Activated naive CD8-positive, alpha-beta T cell treated with anti-CD3 and anti-CD28 coated beads, Interleukin-2, amount 50 U/mL, for 24 hours (primary cell): ENCODE measurements around the gene TLE3.
A peak's percentile ranks its signal among the peaks of the same experiment; 100 is the strongest.

Source experiments
- ATAC-seq: fragments of 150-1000 bp; cut with Tn5 transposase; one replicate; pipeline ENCODE4 v1.10.0; 2021
- DNase-seq: peaks from one replicate; pipeline ENCODE4 v3.0.0; 2021
- H3K27ac Mint-ChIP-seq: one replicate; pipeline ENCODE4 v1.8.0; 2021; ENCODE audit warnings: mild to moderate bottlenecking, mixed read lengths
- H3K27me3 Mint-ChIP-seq: one replicate; pipeline ENCODE4 v1.8.0; 2021; ENCODE audit warnings: mixed read lengths
- H3K36me3 Mint-ChIP-seq: one replicate; pipeline ENCODE4 v1.8.0; 2021; ENCODE audit warnings: low read depth, mixed read lengths
- H3K4me1 Mint-ChIP-seq: one replicate; pipeline ENCODE4 v1.8.0; 2021; ENCODE audit warnings: mixed read lengths
- H3K4me3 Mint-ChIP-seq: one replicate; pipeline ENCODE4 v1.8.0; 2021; ENCODE audit warnings: mild to moderate bottlenecking, moderate library complexity, mixed read lengths
- H3K9me3 Mint-ChIP-seq: one replicate; pipeline ENCODE4 v1.8.0; 2021; ENCODE audit warnings: mixed read lengths

TLE3 gene

DNA sequence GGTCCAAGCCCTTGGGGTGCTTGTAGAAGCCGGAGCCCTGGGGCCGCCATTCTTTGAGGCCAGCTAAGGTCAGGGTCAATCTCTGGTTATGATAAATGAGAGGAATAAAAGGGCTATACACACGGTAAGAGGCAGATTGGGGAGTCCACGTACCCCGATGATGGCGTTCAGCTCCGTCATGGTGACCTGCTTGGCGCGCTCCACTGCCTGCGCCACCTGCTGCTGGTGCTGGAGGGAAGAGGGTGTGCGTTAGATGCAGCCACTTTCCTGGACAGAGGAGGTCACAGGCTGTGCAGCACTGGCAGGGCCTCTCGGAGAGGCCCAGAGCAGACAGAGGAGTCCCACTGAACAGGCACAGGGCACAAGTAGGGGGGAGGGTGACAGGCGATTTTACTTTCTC lies 23.3 kb downstream of the TLE3 start:
- H3K4me3 Mint-ChIP-seq: no peak overlapping the region
- peaks cover 18% of the 10 kb centered on the region for H3K4me1 Mint-ChIP-seq
- no peaks in the 10 kb centered on the region for H3K27me3 Mint-ChIP-seq
- H3K9me3 Mint-ChIP-seq: no peaks in the 10 kb centered on the region
- ATAC-seq (no peak), DNase-seq (no peak)
- H3K36me3 Mint-ChIP-seq: peaks cover 65% of the 10 kb centered on the region
- no peak overlapping the region for H3K27ac Mint-ChIP-seq

DNA sequence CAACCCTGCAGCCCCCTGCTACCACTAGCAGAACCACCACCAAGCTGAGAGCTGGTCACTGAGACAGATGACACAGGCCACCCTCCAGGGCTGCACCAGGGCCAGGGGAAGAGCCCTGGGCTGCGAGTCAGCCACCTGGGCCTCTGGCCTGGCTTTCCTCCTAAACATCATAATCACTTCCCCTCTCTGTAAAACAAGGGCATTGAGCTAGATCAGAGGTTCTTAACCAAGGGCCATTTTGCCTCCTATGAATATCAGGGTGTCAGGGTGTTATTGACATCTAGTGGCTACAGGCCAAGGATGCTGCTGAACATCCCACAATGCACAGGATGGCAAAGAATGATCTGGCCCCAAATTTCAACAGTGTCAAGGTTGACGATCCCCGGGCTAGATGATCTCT lies 25.2 kb downstream of the TLE3 start:
- Mint-ChIP-seq H3K27ac (no peak overlapping the region), H3K9me3 (no peaks in the 10 kb centered on the region), H3K36me3 (peaks cover 64% of the 10 kb centered on the region), H3K4me1 (peaks cover 14% of the 10 kb centered on the region), H3K27me3 (no peaks in the 10 kb centered on the region), H3K4me3 (no peak overlapping the region)
- DNase-seq (no peak), ATAC-seq (no peak)

- H3K4me3 Mint-ChIP-seq: no peak overlapping the region
- peaks cover 14% of the 10 kb centered on the region for H3K4me1 Mint-ChIP-seq
- DNase-seq (no peak), ATAC-seq (no peak)
- H3K9me3 Mint-ChIP-seq: no peaks in the 10 kb centered on the region
- H3K36me3 Mint-ChIP-seq: peaks cover 64% of the 10 kb centered on the region
- no peak overlapping the region for H3K27ac Mint-ChIP-seq
- no peaks in the 10 kb centered on the region for H3K27me3 Mint-ChIP-seq
These were observed 25.9 kb downstream of the TLE3 start for GRCh38 chr15:70071799-70072198.

- no peak for DNase-seq
- Mint-ChIP-seq H3K4me1 (peaks cover 14% of the 10 kb centered on the region), H3K9me3 (no peaks in the 10 kb centered on the region), H3K27ac (peak overlapping the region; percentile 4), H3K36me3 (peaks cover 53% of the 10 kb centered on the region), H3K4me3 (no peak overlapping the region), H3K27me3 (no peaks in the 10 kb centered on the region)
- ATAC-seq: no peak
These were observed 28.0 kb downstream of the TLE3 start for GRCh38 chr15:70069716-70070115.

GRCh38 chr15:70068783-70069565 lies 28.7 kb downstream of the TLE3 start:
- ATAC-seq (no peak), DNase-seq (no peak)
- no peak overlapping the region for H3K27ac Mint-ChIP-seq
- H3K4me3 Mint-ChIP-seq: no peak overlapping the region
- H3K27me3 Mint-ChIP-seq: no peaks in the 10 kb centered on the region
- H3K9me3 Mint-ChIP-seq: no peaks in the 10 kb centered on the region
- H3K36me3 Mint-ChIP-seq: peaks cover 50% of the 10 kb centered on the region
- H3K4me1 Mint-ChIP-seq: peaks cover 14% of the 10 kb centered on the region

DNA sequence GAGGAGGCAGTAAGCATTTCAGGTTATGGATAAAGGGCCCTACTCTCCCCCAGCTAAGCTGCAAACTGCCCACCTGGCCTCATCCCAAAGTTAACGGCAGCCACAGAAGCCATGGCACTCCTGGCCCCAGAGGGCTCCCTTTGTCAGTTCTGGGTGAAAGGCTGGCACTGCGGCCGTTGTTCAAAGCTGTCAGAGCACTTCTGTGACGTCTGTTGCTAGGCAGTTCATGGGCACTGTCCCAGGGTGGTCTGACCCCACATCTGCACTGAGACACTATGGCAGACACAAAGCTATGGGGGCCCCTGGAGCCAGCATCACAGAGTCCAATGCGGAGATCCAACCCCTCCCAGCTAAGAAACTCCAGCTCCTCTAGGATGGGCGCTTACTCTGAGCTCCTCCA lies 30.0 kb downstream of the TLE3 start:
- H3K27ac Mint-ChIP-seq: no peak overlapping the region

DNA sequence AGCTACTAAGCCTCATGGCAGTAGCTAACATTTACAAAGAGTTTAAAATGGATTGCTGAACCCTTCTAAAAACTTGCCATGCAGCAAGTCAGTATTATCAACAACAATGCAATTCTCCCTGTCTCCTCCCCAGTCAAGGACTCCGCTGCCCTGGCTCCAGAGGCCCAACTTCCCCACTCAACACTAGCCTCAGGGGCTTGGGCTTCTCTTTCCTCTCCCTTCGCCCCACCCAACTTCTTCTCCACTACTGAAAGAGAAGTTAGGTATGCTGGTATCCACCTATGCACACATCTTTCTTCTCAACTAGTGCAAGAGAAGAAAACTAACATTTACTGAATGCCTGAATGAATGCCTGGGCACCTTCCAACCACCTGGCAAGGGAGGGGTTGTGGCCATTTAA lies 30.7 kb downstream of the TLE3 start:
- Mint-ChIP-seq H3K4me1 (no peaks in the 10 kb centered on the region), H3K36me3 (peaks cover 40% of the 10 kb centered on the region), H3K4me3 (no peak overlapping the region), H3K27me3 (no peaks in the 10 kb centered on the region), H3K27ac (no peak overlapping the region), H3K9me3 (no peaks in the 10 kb centered on the region)
- DNase-seq: no peak
- no peak for ATAC-seq

More for the DNA sequence above, 30.0 kb downstream of the TLE3 start:
- Mint-ChIP-seq H3K27me3 (no peaks in the 10 kb centered on the region), H3K4me3 (no peak overlapping the region), H3K36me3 (peaks cover 40% of the 10 kb centered on the region), H3K9me3 (no peaks in the 10 kb centered on the region), H3K4me1 (peaks cover 1% of the 10 kb centered on the region)
- DNase-seq: no peak
- no peak for ATAC-seq

- H3K27me3 Mint-ChIP-seq: no peaks in the 10 kb centered on the region
- no peaks in the 10 kb centered on the region for H3K9me3 Mint-ChIP-seq
- no peak for ATAC-seq
- no peak overlapping the region for H3K4me3 Mint-ChIP-seq
- peaks cover 40% of the 10 kb centered on the region for H3K36me3 Mint-ChIP-seq
- no peaks in the 10 kb centered on the region for H3K4me1 Mint-ChIP-seq
- H3K27ac Mint-ChIP-seq: no peak overlapping the region
- DNase-seq: no peak
These were observed 31.3 kb downstream of the TLE3 start for GRCh38 chr15:70066447-70066846.

DNA sequence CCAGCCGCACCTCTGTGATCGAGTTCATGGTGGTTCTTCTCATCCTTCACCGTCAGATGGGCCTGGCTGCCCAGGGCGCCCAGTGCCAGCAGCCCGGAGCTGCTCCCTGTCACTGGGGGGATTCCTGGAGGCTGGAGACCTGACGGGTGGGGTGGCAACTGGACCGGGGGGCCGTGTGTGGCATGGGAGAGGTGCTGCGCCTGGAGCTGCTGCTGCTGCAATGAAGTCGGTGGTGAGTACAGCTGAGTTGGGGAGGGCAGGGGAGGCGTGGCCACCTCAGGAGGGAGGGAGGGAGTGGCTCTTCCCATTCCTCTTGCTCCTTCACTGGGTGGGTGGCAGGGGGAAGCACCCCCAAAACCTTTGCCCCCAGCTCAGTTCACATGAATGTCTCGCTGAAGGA lies 31.7 kb downstream of the TLE3 start:
- no peaks in the 10 kb centered on the region for H3K4me1 Mint-ChIP-seq

GRCh38 chr15:70065006-70065722 lies 32.6 kb downstream of the TLE3 start:
- no peak for ATAC-seq
- H3K36me3 Mint-ChIP-seq: peaks cover 30% of the 10 kb centered on the region
- H3K27ac Mint-ChIP-seq: no peak overlapping the region
- no peaks in the 10 kb centered on the region for H3K9me3 Mint-ChIP-seq
- DNase-seq: no peak
- no peaks in the 10 kb centered on the region for H3K4me1 Mint-ChIP-seq
- no peaks in the 10 kb centered on the region for H3K27me3 Mint-ChIP-seq
- no peak overlapping the region for H3K4me3 Mint-ChIP-seq

More for the DNA sequence above, 31.7 kb downstream of the TLE3 start:
- no peak overlapping the region for H3K27ac Mint-ChIP-seq
- DNase-seq: no peak
- H3K9me3 Mint-ChIP-seq: no peaks in the 10 kb centered on the region
- H3K36me3 Mint-ChIP-seq: peaks cover 36% of the 10 kb centered on the region
- ATAC-seq: no peak
- no peak overlapping the region for H3K4me3 Mint-ChIP-seq
- no peaks in the 10 kb centered on the region for H3K27me3 Mint-ChIP-seq

DNA sequence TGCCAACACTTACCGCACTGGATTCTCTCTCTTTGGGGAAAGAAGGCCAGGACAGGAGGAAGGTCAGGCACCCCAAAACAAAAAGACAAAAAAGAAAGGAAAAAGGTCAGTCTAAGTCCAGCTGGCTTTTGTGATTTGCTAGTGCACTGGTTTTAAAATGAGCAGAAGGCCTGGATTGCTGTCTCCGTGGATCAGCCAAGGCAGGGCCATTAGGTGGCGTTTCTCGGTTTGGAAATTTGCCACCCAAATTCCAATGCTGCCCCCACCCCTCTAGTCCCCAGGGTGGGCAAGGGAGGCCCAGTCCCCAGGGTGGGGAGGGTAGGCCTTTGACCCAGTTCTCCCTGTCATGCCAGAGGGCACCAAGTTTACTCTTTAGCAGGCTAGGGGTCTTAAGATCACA lies 33.3 kb downstream of the TLE3 start:
- ATAC-seq (no peak), DNase-seq (no peak)
- H3K27me3 Mint-ChIP-seq: no peaks in the 10 kb centered on the region
- no peak overlapping the region for H3K27ac Mint-ChIP-seq
- H3K4me3 Mint-ChIP-seq: no peak overlapping the region
- H3K36me3 Mint-ChIP-seq: peaks cover 32% of the 10 kb centered on the region
- H3K9me3 Mint-ChIP-seq: no peaks in the 10 kb centered on the region
- no peaks in the 10 kb centered on the region for H3K4me1 Mint-ChIP-seq

GRCh38 chr15:70063980-70064379 lies 33.7 kb downstream of the TLE3 start:
- no peak for DNase-seq
- H3K27me3 Mint-ChIP-seq: no peaks in the 10 kb centered on the region
- no peak for ATAC-seq
- no peaks in the 10 kb centered on the region for H3K9me3 Mint-ChIP-seq
- H3K36me3 Mint-ChIP-seq: peaks cover 34% of the 10 kb centered on the region
- no peaks in the 10 kb centered on the region for H3K4me1 Mint-ChIP-seq
- H3K27ac Mint-ChIP-seq: no peak overlapping the region
- no peak overlapping the region for H3K4me3 Mint-ChIP-seq

GRCh38 chr15:70063261-70063925 lies 34.3 kb downstream of the TLE3 start:
- Mint-ChIP-seq H3K4me1 (no peaks in the 10 kb centered on the region), H3K36me3 (peaks cover 33% of the 10 kb centered on the region), H3K9me3 (no peaks in the 10 kb centered on the region), H3K4me3 (no peak overlapping the region), H3K27ac (no peak overlapping the region), H3K27me3 (no peaks in the 10 kb centered on the region)
- DNase-seq: no peak
- no peak for ATAC-seq

GRCh38 chr15:70062321-70062956 lies 35.3 kb downstream of the TLE3 start:
- Mint-ChIP-seq H3K4me1 (no peaks in the 10 kb centered on the region), H3K36me3 (peaks cover 38% of the 10 kb centered on the region), H3K27me3 (no peaks in the 10 kb centered on the region), H3K9me3 (no peaks in the 10 kb centered on the region), H3K4me3 (no peak overlapping the region), H3K27ac (no peak overlapping the region)
- ATAC-seq (no peak), DNase-seq (no peak)
